Stimulated activated memory B cell treated with anti-CD40 and anti-IgM and Interleukin-4, amounts not matched to agents 10 μg/mL and 1 μg/mL and 100 μg/mL, for 72 hours (primary cell): Measurements from ENCODE around the gene NOL11.
"Not testable (repeated sequence)": the region's sequence is repeated elsewhere in the genome, so short reads cannot be mapped to it uniquely, and the experiment has no call there.

ENCODE experiments used
- ATAC-seq: fragments of 150-1000 bp; cut with Tn5 transposase; 2 replicates; pipeline ENCODE4 v1.10.0; 2021
- H3K27ac Mint-ChIP-seq: one replicate; pipeline ENCODE4 v1.8.0; 2022; ENCODE audit warnings: mild to moderate bottlenecking, mixed read lengths
- H3K27me3 Mint-ChIP-seq: one replicate; pipeline ENCODE4 v1.8.0; 2022; ENCODE audit warnings: mixed read lengths
- H3K36me3 Mint-ChIP-seq: one replicate; pipeline ENCODE4 v1.8.0; 2022; ENCODE audit warnings: mixed read lengths
- H3K4me1 Mint-ChIP-seq: one replicate; pipeline ENCODE4 v1.8.0; 2022; ENCODE audit warnings: mixed read lengths
- H3K4me3 Mint-ChIP-seq: one replicate; pipeline ENCODE4 v1.8.0; 2022; ENCODE audit warnings: mild to moderate bottlenecking, moderate library complexity, mixed read lengths
- H3K9me3 Mint-ChIP-seq: one replicate; pipeline ENCODE4 v1.8.0; 2022; ENCODE audit warnings: mixed read lengths

Gene NOL11

DNA sequence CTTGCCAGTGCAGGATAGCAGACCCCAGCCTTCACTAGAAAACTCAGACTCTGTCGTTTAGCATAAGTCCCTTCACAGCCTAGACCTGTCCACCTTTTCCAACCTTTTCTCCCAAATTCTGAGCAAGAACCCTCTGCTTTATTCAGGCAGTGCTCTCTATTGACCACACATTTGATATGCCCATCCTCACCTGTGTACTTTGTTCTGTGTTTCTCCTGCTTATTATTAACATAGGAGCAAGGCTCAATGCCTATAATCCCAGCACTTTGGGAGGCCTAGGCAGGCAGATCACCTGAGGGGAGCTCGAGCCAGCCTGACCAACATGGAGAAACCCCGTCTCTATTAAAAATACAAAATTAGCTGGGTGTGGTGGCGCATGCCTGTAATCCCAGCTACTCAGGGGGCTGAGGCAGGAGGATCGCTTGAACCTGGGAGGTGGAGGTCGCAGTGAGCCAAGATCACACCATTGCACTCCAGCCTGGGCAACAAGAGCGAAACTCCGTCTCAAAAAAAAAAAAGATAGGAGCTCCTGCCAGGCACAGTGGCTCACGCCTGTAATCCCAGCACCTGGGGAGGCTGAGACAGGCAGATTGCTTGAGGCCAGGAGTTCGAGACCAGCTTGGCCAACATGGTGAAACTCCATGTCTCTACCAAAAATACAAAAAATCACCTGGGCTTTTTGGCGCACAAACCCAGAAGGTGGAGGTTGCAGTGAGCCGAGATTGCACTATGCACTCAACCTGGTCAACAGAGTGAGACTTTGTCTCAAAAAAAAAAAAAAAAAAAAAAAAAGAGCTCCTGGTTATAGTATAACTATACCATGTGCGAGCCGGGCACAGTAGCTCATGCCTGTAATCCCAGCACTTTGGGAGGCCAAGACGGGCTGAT, 9.7 kb downstream of the NOL11 start:
- H3K4me1 Mint-ChIP-seq, result not testable (repeated sequence)

DNA sequence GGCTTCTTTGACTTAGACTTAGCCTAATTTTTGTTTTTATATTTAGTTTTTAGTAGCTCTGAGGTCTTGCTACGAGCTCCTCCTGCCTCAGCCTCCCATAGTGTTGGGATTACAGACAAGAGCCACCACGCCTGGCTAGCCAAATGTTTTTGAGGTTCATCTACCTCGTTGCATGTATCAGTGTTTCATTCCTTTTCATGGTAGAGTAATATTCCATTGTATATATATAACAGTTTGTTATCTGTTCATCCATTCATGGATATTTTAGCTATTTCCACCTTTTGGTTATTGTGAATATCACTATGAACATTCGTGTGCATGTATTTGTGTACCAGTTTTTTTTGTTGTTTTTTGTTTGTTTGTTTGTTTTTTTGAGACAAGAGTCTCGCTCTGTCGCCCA, 12.2 kb downstream of the NOL11 start:
- Mint-ChIP-seq H3K4me1 (peaks cover 19% of the 10 kb centered on the region), H3K9me3 (no peaks in the 10 kb centered on the region), H3K36me3 (peaks cover 82% of the 10 kb centered on the region), H3K4me3 (no peak overlapping the region), H3K27ac (no peak overlapping the region), H3K27me3 (no peaks in the 10 kb centered on the region)
- ATAC-seq, result no peak

More for the DNA sequence above, 9.7 kb downstream of the NOL11 start:
- peaks cover 67% of the 10 kb centered on the region for H3K36me3 Mint-ChIP-seq
- not testable (repeated sequence) for H3K4me3 Mint-ChIP-seq, ATAC-seq, H3K27me3 Mint-ChIP-seq, H3K9me3 Mint-ChIP-seq, H3K27ac Mint-ChIP-seq

DNA sequence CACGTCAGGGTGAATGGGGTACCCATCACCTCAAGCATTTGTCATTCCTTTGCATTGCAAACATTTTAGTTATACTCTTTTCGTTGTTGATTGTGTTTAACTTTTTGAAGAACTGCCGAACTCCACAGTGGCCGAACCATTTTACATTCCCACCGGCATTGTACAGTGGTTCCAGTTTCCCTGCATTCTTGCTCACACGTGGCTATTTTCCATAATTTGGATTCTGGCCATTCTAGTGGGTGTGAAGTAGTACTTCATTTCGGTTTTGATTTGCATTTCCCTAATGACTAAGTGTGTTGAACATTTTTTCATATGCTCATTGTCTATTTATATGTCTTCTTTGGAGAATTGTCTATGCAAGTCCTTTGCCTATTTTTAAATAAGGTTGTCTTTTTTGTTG, 13.0 kb downstream of the NOL11 start:
- Mint-ChIP-seq H3K36me3 (peaks cover 75% of the 10 kb centered on the region), H3K4me3 (no peak overlapping the region), H3K4me1 (peaks cover 19% of the 10 kb centered on the region), H3K27ac (no peak overlapping the region), H3K9me3 (no peaks in the 10 kb centered on the region), H3K27me3 (no peaks in the 10 kb centered on the region)
- no peak for ATAC-seq

DNA sequence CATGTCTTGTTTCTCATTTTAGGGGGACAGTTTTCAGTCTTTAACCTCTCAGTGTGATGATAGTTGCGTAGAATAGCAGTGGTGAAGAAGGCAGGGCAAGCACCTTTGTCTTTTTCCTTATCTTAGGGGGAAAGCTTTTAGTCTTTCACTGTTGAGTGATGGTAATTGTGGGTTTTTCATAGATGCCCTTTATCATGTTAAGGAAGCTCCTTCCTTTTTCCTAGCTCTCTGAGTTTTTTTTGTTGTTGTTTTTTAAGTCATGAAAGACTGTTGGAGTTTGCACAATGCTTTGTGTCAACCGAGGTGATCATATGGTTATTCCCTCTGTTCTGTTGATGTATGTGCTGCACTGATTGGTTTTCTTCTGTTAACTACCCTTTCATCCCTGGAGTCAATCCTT, 15.7 kb downstream of the NOL11 start:
- Mint-ChIP-seq H3K27ac (peak overlapping the region; percentile 28), H3K27me3 (no peaks in the 10 kb centered on the region), H3K4me3 (no peak overlapping the region), H3K9me3 (no peaks in the 10 kb centered on the region), H3K4me1 (peaks cover 16% of the 10 kb centered on the region), H3K36me3 (peaks cover 69% of the 10 kb centered on the region)
- no peak for ATAC-seq

DNA sequence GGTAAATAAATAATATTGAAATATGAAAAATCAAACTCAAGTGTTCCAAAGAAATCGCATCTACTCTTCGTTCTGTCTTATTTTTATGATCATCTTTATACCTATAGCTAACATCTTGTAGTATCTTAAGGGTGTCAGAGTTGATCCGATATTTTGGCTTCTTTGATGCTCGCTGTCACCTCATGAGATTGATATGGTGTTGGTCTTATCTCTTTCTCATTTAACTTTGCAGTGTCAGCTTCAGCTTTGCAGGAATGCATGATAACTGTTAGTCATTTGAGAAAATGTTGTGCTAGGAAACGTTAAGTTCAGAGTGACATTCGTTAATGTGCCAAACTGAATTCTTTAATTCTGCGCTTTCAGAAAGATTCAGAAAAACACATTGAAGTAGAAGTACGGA, 19.4 kb downstream of the NOL11 start:
- Mint-ChIP-seq H3K27me3 (no peaks in the 10 kb centered on the region), H3K4me1 (peaks cover 13% of the 10 kb centered on the region), H3K4me3 (no peak overlapping the region), H3K36me3 (peaks cover 43% of the 10 kb centered on the region), H3K27ac (no peak overlapping the region), H3K9me3 (no peaks in the 10 kb centered on the region)
- no peak for ATAC-seq

DNA sequence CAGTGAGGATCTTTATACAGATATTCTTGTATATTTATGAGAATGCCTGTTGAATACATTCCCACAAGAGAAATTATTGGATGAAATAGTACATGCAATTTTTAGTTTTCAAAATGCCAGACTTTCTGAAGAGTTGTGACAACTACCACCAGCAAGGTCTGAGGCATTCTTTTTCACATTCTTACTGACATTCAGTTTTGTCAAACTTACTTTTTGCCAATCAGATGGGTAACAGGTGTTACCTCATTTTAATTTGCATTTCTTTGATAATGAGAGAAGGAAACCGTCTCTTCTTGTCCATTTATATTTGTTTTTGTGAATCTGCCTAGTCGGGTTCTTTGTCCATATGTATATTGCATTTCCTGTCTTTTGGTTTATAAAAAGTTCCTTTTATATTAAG, 24.3 kb downstream of the NOL11 start:
- Mint-ChIP-seq H3K27ac (no peak overlapping the region), H3K4me1 (no peaks in the 10 kb centered on the region), H3K9me3 (no peaks in the 10 kb centered on the region), H3K4me3 (no peak overlapping the region), H3K36me3 (peaks cover 40% of the 10 kb centered on the region), H3K27me3 (no peaks in the 10 kb centered on the region)
- ATAC-seq, result no peak

DNA sequence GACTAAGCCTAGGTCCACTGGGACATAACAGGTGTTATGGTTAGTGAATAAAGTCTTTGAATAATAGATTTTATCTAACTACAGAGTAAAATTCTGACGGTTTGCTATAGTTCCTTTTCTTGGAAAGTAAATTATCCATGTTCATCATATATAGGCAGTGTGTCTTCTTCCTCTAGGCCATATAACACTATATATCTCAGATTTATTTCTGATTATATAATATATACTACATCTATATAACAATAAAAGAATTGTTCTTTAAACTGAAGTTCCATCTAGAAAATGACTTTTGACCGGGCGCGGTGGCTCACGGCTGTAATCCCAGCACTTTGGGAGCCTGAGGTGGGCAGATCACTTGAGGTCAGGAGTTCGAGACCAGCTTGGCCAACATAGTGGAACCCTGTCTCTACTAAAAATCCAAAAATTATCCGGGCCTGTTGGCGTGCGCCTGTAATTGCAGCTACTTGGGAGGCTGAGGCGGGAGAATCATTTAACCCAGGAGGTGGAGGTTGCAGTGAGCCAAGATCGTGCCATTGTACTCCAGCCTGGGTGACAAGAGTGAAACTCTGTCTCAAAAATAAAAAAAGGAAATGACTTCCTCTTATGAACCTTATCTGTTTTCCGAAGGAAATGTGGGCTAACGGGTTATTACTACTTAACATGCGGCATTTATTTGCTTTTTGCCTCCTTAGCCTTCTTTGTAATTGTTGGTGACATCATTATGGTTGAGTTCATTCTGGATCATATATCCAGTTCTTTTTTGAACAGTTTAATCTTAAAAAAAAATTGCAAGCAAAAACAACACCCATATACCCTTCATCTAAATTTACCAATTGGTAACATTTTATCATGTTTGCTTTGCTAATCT, 29.2 kb downstream of the NOL11 start:
- Mint-ChIP-seq H3K27me3 (no peaks in the 10 kb centered on the region), H3K4me1 (no peaks in the 10 kb centered on the region), H3K4me3 (no peak overlapping the region), H3K36me3 (peaks cover 65% of the 10 kb centered on the region), H3K27ac (no peak overlapping the region), H3K9me3 (peaks cover 4% of the 10 kb centered on the region)
- ATAC-seq, result no peak

DNA sequence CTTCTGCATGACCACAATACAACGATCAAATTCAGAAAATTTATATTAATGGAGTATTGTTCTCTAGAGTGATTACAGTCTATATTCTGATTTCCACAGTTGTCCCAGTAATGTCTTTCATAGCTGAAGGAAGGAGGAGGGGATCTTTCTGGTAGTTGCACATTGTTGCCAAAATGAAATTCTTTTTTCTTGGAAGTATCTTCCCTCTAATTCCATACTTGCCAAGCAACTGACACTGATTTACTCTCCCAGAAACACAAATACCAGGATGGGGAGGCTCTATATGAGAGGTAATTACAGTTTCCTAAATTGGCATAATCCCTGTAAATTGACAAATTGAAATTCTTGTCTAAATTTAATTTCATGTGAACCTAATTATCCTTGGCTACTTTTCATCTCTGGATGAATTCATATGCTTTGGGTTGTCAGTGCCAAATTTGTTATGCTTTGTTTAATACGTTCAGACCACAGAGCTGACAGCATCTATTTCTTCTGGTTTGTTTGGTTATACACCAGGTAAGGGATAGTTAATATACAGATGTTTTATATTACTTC, 30.0 kb downstream of the NOL11 start:
- Mint-ChIP-seq H3K9me3 (peaks cover 4% of the 10 kb centered on the region), H3K4me1 (no peaks in the 10 kb centered on the region), H3K27ac (no peak overlapping the region), H3K36me3 (peaks cover 59% of the 10 kb centered on the region), H3K4me3 (no peak overlapping the region), H3K27me3 (no peaks in the 10 kb centered on the region)
- no peak for ATAC-seq

DNA sequence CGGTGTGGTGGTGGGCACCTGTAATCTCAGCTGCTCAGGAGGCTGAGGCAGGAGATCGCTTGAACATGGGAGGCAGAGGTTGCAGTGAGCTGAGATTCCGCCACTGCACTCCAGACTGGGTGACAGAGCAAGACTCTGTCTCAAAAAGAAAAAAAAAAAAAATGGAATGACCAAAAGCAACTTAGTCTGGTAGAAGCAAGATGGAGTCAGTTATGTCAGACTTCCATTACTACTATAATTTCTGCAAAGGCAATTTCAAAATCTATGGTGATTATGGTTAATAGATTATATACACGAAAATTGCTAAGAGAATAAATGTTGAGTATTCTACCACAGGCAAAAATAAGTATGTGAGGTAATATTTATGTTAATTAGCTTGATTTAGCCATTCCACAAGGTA, 32.3 kb downstream of the NOL11 start:
- peaks cover 60% of the 10 kb centered on the region for H3K36me3 Mint-ChIP-seq
- no peak overlapping the region for H3K27ac Mint-ChIP-seq
- ATAC-seq, result no peak

DNA sequence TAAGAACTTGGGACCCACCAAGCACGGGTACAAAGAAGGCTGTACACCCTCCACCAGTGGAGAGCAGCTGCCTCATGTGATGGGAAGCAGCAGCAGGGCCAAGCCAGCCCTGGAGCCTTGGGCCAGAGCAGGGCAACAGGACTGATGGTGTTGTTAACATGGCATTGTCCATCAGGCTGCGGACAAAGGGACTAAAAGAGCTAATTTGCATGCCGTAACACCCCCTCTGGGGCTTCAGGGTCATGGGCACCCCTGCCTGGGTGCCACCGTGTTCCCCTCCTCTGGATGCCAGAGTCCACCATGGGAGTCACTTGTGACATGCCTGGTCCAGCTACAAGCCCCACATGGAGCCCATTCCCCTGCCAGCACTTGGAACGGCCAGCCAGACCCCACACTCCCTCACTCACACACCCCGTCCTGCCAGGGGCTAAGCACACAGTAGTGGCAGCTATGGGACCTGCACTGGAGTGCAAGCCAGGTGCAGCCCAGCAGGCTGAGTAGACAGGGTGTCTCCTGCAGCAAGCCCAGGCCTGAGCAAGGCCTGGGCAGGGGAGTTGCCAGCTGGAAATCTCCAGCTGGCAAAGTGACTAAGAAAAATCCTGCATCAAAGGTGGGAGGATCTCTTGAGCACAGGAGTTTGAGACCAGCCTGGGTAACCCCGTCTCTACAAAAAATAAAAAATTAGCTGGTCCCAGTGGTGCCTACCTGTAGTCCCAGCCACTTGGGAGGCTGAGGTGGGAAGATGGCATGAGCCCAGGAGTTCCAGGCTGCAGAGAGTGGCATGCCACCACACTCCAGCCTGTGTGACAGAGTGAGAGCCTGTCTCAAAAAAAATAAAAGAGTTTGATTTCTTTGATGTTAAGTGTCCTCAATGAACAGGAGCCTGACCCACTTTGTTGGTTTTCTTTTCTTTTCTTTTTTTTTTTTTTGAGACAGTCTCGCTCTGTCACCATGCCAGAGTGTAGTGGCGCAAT, 33.7 kb downstream of the NOL11 start:
- ATAC-seq, result no peak
- Mint-ChIP-seq H3K36me3 (peaks cover 58% of the 10 kb centered on the region), H3K27ac (no peak overlapping the region)

More for the DNA sequence above, 32.3 kb downstream of the NOL11 start:
- no peak overlapping the region for H3K4me3 Mint-ChIP-seq
- H3K4me1 Mint-ChIP-seq, result no peaks in the 10 kb centered on the region
- no peaks in the 10 kb centered on the region for H3K27me3 Mint-ChIP-seq
- peaks cover 4% of the 10 kb centered on the region for H3K9me3 Mint-ChIP-seq

DNA sequence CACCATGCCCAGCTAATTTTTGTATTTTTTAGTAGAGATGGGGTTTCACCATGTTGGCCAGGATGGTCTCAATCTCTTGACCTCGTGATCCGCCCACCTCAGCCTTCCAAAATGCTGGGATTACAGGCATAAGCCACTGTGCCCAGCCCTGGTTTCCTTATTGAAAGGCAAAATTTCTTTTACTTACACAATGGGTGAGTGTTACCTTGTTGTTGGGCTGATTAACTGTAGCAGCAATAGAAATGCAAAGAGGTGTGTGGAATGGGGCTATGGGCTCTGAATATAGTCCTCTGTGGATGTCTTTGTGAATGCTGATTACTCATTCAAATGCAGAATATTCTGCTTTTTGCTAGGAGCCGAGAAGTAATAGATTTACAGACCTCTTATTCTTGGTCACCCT, 34.4 kb downstream of the NOL11 start:
- H3K4me1 Mint-ChIP-seq, H3K27ac Mint-ChIP-seq, H3K27me3 Mint-ChIP-seq, ATAC-seq, H3K9me3 Mint-ChIP-seq, H3K4me3 Mint-ChIP-seq: not testable (repeated sequence)
- H3K36me3 Mint-ChIP-seq, result peaks cover 59% of the 10 kb centered on the region

More for the DNA sequence above, 33.7 kb downstream of the NOL11 start:
- Mint-ChIP-seq H3K27me3 (no peaks in the 10 kb centered on the region), H3K4me1 (no peaks in the 10 kb centered on the region), H3K9me3 (peaks cover 4% of the 10 kb centered on the region), H3K4me3 (no peak overlapping the region)

DNA sequence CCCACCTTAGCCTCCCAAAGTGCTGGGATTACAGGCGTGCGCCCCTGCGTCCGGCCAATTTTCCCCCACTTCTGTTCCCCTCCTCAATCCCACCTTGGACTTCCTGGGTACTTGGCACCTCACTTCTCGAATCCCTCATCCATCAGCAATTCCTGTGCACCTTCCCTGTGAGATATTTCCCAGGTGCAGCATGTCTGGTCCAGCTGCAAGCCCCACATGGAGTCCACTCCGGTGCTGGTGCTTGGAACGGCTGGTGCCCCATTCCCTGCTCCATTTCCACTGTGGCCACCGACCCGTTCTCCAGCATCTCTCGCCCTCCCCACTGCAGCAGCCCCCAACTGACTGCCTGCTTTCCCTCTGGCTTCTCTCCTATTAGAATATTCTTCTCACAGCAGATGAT, 35.3 kb downstream of the NOL11 start:
- Mint-ChIP-seq H3K27ac (no peak overlapping the region), H3K36me3 (peaks cover 50% of the 10 kb centered on the region), H3K4me1 (no peaks in the 10 kb centered on the region), H3K4me3 (no peak overlapping the region), H3K9me3 (peaks cover 4% of the 10 kb centered on the region), H3K27me3 (no peaks in the 10 kb centered on the region)
- ATAC-seq, result no peak

DNA sequence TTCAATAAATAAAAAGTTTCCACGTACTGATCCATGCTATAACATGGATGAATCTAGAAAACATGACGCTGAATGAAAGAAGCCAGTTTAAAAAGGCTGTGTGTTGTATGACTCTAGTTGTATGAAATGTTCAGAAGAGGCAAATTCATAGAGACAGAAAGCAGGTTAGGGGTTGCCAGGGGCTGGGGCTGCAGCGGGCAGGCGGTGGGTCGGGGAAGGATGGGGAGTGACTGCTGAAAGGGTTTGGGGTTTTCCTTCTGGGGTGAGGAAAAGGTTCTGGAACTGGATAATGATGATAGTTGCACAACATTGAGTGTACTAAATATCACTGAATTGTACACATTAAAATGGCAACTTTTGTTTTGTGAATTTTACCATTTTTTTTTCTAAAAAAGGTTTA, 36.3 kb downstream of the NOL11 start:
- ATAC-seq, result no peak
- no peaks in the 10 kb centered on the region for H3K4me1 Mint-ChIP-seq
- no peaks in the 10 kb centered on the region for H3K27me3 Mint-ChIP-seq
- no peak overlapping the region for H3K27ac Mint-ChIP-seq
- no peak overlapping the region for H3K4me3 Mint-ChIP-seq
- peaks cover 44% of the 10 kb centered on the region for H3K36me3 Mint-ChIP-seq
- H3K9me3 Mint-ChIP-seq, result peaks cover 4% of the 10 kb centered on the region

DNA sequence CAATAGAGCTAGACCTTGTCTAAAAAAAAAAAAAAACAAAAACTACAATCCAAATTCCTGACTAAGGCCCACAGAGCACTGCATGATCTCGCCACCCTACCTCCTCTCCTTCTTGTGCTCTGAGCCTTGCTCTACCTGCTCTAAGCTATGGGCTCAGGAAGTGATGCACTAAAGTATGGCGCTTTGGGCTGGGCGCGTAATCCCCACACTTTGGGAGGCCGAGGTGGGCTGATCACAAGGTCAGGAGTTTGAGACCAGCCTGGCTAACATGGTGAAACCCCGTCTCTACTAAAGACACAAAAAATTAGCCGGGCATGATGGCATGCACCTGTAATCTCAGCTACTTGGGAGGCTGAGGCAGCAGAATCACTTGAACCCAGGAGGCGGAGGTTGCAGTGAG, 37.0 kb downstream of the NOL11 start:
- ATAC-seq, H3K4me3 Mint-ChIP-seq, H3K9me3 Mint-ChIP-seq, H3K4me1 Mint-ChIP-seq, H3K27me3 Mint-ChIP-seq, H3K27ac Mint-ChIP-seq: not testable (repeated sequence)
- H3K36me3 Mint-ChIP-seq, result peaks cover 38% of the 10 kb centered on the region
